ENCODE results near the gene LURAP1L.

DNA sequence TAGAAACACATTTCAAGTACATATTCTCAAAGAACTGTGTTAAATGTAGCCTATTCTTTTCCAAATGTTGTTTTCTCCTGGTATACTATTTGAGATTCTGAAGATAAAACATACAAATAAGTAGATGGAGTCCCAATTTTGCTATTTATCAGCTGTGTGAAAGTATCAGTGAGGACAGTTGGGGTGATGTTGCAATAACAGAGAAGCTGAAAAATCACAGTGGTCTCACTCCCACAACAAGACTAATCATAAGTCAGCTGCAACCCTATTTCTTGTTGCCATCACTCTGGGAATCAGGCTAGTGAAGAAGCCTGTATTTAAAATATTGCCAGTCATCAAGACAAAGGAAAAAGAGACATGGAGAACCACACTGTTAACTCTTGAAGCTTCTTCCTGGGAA lies 25.9 kb upstream of the LURAP1L start:
- TF ChIP-seq, protein P1, sequence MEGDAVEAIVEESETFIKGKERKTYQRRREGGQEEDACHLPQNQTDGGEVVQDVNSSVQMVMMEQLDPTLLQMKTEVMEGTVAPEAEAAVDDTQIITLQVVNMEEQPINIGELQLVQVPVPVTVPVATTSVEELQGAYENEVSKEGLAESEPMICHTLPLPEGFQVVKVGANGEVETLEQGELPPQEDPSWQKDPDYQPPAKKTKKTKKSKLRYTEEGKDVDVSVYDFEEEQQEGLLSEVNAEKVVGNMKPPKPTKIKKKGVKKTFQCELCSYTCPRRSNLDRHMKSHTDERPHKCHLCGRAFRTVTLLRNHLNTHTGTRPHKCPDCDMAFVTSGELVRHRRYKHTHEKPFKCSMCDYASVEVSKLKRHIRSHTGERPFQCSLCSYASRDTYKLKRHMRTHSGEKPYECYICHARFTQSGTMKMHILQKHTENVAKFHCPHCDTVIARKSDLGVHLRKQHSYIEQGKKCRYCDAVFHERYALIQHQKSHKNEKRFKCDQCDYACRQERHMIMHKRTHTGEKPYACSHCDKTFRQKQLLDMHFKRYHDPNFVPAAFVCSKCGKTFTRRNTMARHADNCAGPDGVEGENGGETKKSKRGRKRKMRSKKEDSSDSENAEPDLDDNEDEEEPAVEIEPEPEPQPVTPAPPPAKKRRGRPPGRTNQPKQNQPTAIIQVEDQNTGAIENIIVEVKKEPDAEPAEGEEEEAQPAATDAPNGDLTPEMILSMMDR (IDR thresholded peaks at IDR 0.05; ENCODE audit: low read depth, low read length), result no peak
- TF ChIP-seq EZH2phosphoT487 (IDR thresholded peaks at IDR 0.05; ENCODE audit: low read depth), result no peak

Data from OCI-LY3 (cell line).